ENCODE measurements around the gene OR11G2. TPM values are rescaled to one million over a fixed set of nuclear protein-coding genes. Genes with fewer than 3 reads are reported as not detected.
"Not testable (repeated sequence)": the region's sequence is repeated elsewhere in the genome, so short reads cannot be mapped to it uniquely, and the experiment has no call there.

OR11G2 gene
- total RNA-seq, 1 donor from 2014 or later, result not detected

GRCh38 chr14:20198991-20199390 is 8.3 kb downstream of the OR11G2 start:
- no peaks in the 10 kb centered on the region for H3K36me3 Mint-ChIP-seq (ENCODE audit: low read depth)
- no peaks in the 10 kb centered on the region for H3K27me3 Mint-ChIP-seq (ENCODE audit: low read depth)
- TF ChIP-seq, protein P1, sequence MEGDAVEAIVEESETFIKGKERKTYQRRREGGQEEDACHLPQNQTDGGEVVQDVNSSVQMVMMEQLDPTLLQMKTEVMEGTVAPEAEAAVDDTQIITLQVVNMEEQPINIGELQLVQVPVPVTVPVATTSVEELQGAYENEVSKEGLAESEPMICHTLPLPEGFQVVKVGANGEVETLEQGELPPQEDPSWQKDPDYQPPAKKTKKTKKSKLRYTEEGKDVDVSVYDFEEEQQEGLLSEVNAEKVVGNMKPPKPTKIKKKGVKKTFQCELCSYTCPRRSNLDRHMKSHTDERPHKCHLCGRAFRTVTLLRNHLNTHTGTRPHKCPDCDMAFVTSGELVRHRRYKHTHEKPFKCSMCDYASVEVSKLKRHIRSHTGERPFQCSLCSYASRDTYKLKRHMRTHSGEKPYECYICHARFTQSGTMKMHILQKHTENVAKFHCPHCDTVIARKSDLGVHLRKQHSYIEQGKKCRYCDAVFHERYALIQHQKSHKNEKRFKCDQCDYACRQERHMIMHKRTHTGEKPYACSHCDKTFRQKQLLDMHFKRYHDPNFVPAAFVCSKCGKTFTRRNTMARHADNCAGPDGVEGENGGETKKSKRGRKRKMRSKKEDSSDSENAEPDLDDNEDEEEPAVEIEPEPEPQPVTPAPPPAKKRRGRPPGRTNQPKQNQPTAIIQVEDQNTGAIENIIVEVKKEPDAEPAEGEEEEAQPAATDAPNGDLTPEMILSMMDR (IDR thresholded peaks at IDR 0.05), result no peak
- no peak overlapping the region for H3K27ac Mint-ChIP-seq (ENCODE audit: unreplicated experiment)
- H3K4me1 Mint-ChIP-seq (ENCODE audit: low read depth), result no peaks in the 10 kb centered on the region
- no peak for DNase-seq (ENCODE audit: low spot score)
- no peak overlapping the region for H3K4me3 Mint-ChIP-seq (ENCODE audit: unreplicated experiment)
- peaks cover 7% of the 10 kb centered on the region for H3K9me3 Mint-ChIP-seq (ENCODE audit: low read depth)

DNA sequence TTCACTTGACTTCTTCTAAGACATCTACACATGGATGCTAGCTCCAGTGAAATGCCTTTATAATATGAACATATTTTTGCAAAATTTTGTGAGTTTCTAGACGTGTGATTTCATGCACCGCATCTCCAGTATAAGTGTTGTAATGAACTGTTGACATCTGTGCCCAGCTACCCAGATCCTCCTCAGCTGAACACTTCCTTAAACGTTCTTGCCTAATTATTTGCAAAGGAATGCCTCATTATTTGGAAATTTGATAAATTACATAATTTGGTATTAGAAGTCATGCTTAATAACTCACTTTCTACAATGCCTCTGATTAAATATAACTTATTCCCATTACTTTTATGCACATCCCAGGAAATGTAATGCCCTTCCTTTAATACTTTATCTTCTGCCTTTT is 14.0 kb downstream of the OR11G2 start:
- Mint-ChIP-seq H3K4me1 (ENCODE audit: low read depth) (no peaks in the 10 kb centered on the region), H3K9me3 (ENCODE audit: low read depth) (peaks cover 17% of the 10 kb centered on the region), H3K27me3 (ENCODE audit: low read depth) (no peaks in the 10 kb centered on the region)

DNA sequence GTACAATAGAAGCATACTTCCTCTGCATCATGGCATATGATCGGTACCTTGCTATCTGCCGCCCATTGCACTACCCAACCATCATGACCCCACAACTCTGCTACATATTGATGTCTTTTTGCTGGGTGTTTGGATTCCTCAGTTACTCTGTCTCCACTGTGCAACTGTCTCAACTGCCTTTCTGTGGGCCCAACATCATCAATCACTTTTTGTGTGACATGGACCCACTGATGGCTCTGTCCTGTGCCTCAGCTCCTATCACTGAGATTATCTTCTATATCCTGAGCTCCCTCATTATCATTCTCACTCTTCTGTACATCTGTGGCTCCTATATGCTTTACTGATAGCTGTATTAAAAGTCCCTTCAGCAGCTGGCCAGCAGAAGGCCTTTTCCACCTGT is 18.9 kb downstream of the OR11G2 start:
- peaks cover 18% of the 10 kb centered on the region for H3K9me3 Mint-ChIP-seq (ENCODE audit: low read depth)

More for the DNA sequence above, 14.0 kb downstream of the OR11G2 start:
- H3K4me3 Mint-ChIP-seq (ENCODE audit: unreplicated experiment), result no peak overlapping the region
- DNase-seq (ENCODE audit: low spot score), result no peak
- TF ChIP-seq, protein P1 (IDR thresholded peaks at IDR 0.05), result no peak
- H3K27ac Mint-ChIP-seq (ENCODE audit: unreplicated experiment), result no peak overlapping the region
- H3K36me3 Mint-ChIP-seq (ENCODE audit: low read depth), result no peaks in the 10 kb centered on the region

DNA sequence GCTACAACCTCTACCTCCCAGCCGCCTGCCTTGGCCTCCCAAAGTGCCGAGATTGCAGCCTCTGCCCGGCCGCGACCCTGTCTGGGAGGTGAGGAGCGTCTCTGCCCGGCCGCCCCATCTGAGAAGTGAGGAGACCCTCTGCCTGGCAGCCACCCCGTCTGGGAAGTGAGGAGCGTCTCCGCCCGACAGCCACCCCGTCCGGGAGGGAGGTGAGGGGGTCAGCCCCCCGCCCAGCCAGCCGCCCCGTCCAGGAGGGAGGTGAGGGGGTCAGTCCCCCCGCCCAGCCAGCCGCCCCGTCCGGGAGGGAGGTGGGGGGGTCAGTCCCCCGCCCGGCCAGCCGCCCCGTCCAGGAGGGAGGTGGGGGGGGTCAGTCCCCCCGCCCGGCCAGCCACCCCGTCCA is 21.7 kb downstream of the OR11G2 start:
- DNase-seq (ENCODE audit: low spot score), result not testable (repeated sequence)

More for the DNA sequence above, 18.9 kb downstream of the OR11G2 start:
- Mint-ChIP-seq H3K4me1 (ENCODE audit: low read depth) (no peaks in the 10 kb centered on the region), H3K27me3 (ENCODE audit: low read depth) (no peaks in the 10 kb centered on the region), H3K36me3 (ENCODE audit: low read depth) (no peaks in the 10 kb centered on the region), H3K4me3 (ENCODE audit: unreplicated experiment) (no peak overlapping the region), H3K27ac (ENCODE audit: unreplicated experiment) (no peak overlapping the region)
- TF ChIP-seq, protein P1 (IDR thresholded peaks at IDR 0.05), result no peak
- no peak for DNase-seq (ENCODE audit: low spot score)

GRCh38 chr14:20215196-20215595 is 24.5 kb downstream of the OR11G2 start:
- Mint-ChIP-seq H3K9me3 (ENCODE audit: low read depth) (peaks cover 18% of the 10 kb centered on the region), H3K4me3 (ENCODE audit: unreplicated experiment) (no peak overlapping the region), H3K27me3 (ENCODE audit: low read depth) (no peaks in the 10 kb centered on the region), H3K4me1 (ENCODE audit: low read depth) (no peaks in the 10 kb centered on the region), H3K36me3 (ENCODE audit: low read depth) (no peaks in the 10 kb centered on the region), H3K27ac (ENCODE audit: unreplicated experiment) (no peak overlapping the region)
- TF ChIP-seq, protein P1 (IDR thresholded peaks at IDR 0.05), result no peak
- DNase-seq (ENCODE audit: low spot score), result no peak

More for the DNA sequence above, 21.7 kb downstream of the OR11G2 start:
- peaks cover 30% of the 10 kb centered on the region for H3K9me3 Mint-ChIP-seq (ENCODE audit: low read depth)
- H3K27me3 Mint-ChIP-seq (ENCODE audit: low read depth); H3K4me3 Mint-ChIP-seq (ENCODE audit: unreplicated experiment); H3K36me3 Mint-ChIP-seq (ENCODE audit: low read depth); H3K27ac Mint-ChIP-seq (ENCODE audit: unreplicated experiment); H3K4me1 Mint-ChIP-seq (ENCODE audit: low read depth): not testable (repeated sequence)

- no peaks in the 10 kb centered on the region for H3K36me3 Mint-ChIP-seq (ENCODE audit: low read depth)
- TF ChIP-seq, protein P1 (IDR thresholded peaks at IDR 0.05), result no peak
- no peak overlapping the region for H3K27ac Mint-ChIP-seq (ENCODE audit: unreplicated experiment)
- H3K4me1 Mint-ChIP-seq (ENCODE audit: low read depth), result no peaks in the 10 kb centered on the region
- H3K4me3 Mint-ChIP-seq (ENCODE audit: unreplicated experiment), result no peak overlapping the region
- peaks cover 17% of the 10 kb centered on the region for H3K9me3 Mint-ChIP-seq (ENCODE audit: low read depth)
- DNase-seq (ENCODE audit: low spot score), result no peak
- no peaks in the 10 kb centered on the region for H3K27me3 Mint-ChIP-seq (ENCODE audit: low read depth)
These were observed 28.3 kb downstream of the OR11G2 start for GRCh38 chr14:20219033-20219432.

Data from chondrocyte (in vitro differentiated cells).